ENCODE data around the gene PPP2R2B. TPM values are rescaled to one million over a fixed set of nuclear protein-coding genes. Genes with fewer than 3 reads are reported as not detected.

Gene PPP2R2B
- total RNA-seq, 4 donors from 2014 or later = 9.4 to 29.4 (median 20.7) TPM

DNA sequence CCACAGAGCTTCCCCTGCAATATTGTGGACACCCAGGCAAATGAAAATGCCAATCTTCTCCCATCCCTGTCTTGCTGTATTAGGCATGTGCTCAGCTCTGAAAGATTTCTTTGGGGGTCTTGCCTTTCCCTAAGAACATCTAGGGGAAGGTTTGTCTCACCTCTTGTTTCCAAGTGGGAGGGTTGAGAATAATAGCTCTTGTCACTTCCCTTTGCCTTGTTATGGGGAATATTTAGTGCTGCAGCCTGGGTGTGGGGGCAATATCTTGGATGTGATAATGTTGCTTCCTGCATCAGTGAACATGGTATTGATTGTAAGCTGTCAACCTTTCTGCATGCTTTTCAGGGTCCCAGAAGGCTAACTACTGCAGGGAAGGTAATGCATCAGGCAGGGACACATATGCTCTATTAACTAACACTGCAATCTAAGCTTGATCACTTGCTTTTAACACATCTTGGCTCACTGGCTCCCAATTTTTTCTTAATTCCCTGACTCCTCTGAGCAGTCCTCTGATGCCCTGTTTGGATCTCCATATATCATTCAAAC is 296.4 kb downstream of the PPP2R2B start:
- no peak for TF ChIP-seq POLR2A (IDR thresholded peaks at IDR 0.05)

GRCh38 chr5:146580237-146580636 is 298.3 kb downstream of the PPP2R2B start:
- Histone ChIP-seq H3K9me3 (peaks cover 0 to 8% (median 0%) of the 10 kb centered on the region in 4 donors), H3K36me3 (no peaks in the 10 kb centered on the region), H3K4me1 (no peaks in the 10 kb centered on the region), H3K27me3 (no peaks in the 10 kb centered on the region), H3K4me3 (no peak overlapping the region), H3K27ac (no peak overlapping the region)
- no peak for DNase-seq (ENCODE audit: low spot score in 2 of 2)
- no peak for TF ChIP-seq POLR2A (IDR thresholded peaks at IDR 0.05)
- TF ChIP-seq EP300 (IDR thresholded peaks at IDR 0.05) = no peak
- TF ChIP-seq, protein P1, sequence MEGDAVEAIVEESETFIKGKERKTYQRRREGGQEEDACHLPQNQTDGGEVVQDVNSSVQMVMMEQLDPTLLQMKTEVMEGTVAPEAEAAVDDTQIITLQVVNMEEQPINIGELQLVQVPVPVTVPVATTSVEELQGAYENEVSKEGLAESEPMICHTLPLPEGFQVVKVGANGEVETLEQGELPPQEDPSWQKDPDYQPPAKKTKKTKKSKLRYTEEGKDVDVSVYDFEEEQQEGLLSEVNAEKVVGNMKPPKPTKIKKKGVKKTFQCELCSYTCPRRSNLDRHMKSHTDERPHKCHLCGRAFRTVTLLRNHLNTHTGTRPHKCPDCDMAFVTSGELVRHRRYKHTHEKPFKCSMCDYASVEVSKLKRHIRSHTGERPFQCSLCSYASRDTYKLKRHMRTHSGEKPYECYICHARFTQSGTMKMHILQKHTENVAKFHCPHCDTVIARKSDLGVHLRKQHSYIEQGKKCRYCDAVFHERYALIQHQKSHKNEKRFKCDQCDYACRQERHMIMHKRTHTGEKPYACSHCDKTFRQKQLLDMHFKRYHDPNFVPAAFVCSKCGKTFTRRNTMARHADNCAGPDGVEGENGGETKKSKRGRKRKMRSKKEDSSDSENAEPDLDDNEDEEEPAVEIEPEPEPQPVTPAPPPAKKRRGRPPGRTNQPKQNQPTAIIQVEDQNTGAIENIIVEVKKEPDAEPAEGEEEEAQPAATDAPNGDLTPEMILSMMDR (IDR thresholded peaks at IDR 0.05) = no peak
- 71 to 73% methylated on average over 3 of the region's 3 CpGs for WGBS, 2 donors

More for the DNA sequence above, 296.4 kb downstream of the PPP2R2B start:
- Histone ChIP-seq H3K27ac (no peak overlapping the region), H3K36me3 (no peaks in the 10 kb centered on the region), H3K4me3 (no peak overlapping the region), H3K9me3 (no peaks in the 10 kb centered on the region), H3K4me1 (no peaks in the 10 kb centered on the region), H3K27me3 (no peaks in the 10 kb centered on the region)
- DNase-seq (ENCODE audit: low spot score in 2 of 2) = no peak

DNA sequence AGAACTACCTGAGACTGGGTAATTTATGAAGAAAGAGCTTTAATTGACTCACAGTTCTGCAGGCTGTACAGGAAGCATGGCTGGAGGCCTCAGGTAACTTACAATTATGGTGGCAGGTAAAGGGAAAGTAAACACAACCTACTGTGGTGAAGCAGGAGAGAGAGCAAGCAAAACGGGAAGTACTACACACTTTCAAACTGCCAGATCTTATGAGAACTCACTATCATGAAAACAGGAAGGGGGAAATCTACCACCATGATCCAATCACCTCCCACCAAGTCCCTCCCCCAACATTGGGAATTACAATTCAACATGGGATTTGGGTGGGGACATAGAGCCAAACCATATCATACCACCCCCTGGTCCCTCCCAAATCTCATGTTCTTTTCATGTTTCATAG is 303.8 kb downstream of the PPP2R2B start:
- 88% methylated on average over 1 of the region's 1 CpG for WGBS, 2 donors
- Histone ChIP-seq H3K27me3 (no peaks in the 10 kb centered on the region), H3K4me3 (no peak overlapping the region), H3K27ac (no peak overlapping the region), H3K4me1 (no peaks in the 10 kb centered on the region), H3K36me3 (no peaks in the 10 kb centered on the region), H3K9me3 (peaks cover 0 to 10% (median 0%) of the 10 kb centered on the region in 4 donors)
- DNase-seq (ENCODE audit: low spot score in 2 of 2) = no peak
- TF ChIP-seq POLR2A (IDR thresholded peaks at IDR 0.05) (no peak), EP300 (IDR thresholded peaks at IDR 0.05) (no peak)
- TF ChIP-seq, protein P1 (IDR thresholded peaks at IDR 0.05) = no peak

GRCh38 chr5:146568161-146568560 is 310.4 kb downstream of the PPP2R2B start:
- Histone ChIP-seq H3K27ac (no peak overlapping the region), H3K27me3 (no peaks in the 10 kb centered on the region), H3K4me1 (no peaks in the 10 kb centered on the region), H3K36me3 (no peaks in the 10 kb centered on the region), H3K4me3 (no peak overlapping the region), H3K9me3 (no peaks in the 10 kb centered on the region)
- WGBS, 2 donors = 90 to 91% methylated on average over 2 of the region's 2 CpGs
- TF ChIP-seq POLR2A (IDR thresholded peaks at IDR 0.05) (no peak), EP300 (IDR thresholded peaks at IDR 0.05) (no peak)
- TF ChIP-seq, protein P1 (IDR thresholded peaks at IDR 0.05) = no peak
- no peak for DNase-seq (ENCODE audit: low spot score in 2 of 2)

DNA sequence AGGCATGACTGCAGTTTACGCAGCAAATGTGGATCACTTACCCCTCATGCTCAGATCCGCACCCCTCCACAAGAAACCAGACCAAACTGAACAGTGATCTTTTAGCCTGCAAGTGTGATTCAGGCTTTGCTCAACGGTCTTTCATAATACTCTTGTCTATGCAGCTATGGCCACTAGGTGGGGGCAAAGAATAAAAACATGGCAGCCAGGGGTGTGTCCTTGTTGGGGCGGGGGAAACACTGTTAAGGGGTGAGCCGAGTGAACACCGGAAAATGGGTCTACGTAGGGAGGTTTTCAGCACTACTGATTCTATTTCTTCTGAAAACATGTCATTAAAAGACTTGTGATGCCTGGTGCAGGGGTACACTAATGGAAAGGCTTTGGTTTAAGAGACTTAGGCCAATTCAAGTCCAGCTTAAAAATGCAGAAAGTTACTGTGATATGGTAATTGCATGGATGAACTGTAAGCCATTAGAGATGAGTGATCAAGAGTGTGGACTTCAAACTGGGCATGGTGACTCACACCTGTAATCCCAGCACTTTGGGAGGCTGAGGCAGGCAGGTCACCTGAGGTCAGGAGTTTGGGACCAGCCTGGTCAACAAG is 312.7 kb downstream of the PPP2R2B start:
- DNase-seq (ENCODE audit: low spot score in 2 of 2) = peak in 1 of 2 donors; percentile 46
- Histone ChIP-seq H3K27ac (no peak overlapping the region), H3K9me3 (no peaks in the 10 kb centered on the region), H3K36me3 (no peaks in the 10 kb centered on the region), H3K4me3 (no peak overlapping the region), H3K27me3 (no peaks in the 10 kb centered on the region), H3K4me1 (peaks cover 0 to 2% (median 0%) of the 10 kb centered on the region in 4 donors)
- WGBS, 2 donors = 13 to 16% methylated on average over 7 of the region's 7 CpGs
- TF ChIP-seq POLR2A (IDR thresholded peaks at IDR 0.05) = no peak
- TF ChIP-seq, protein P1 (IDR thresholded peaks at IDR 0.05) = peak; percentile 37 to 57 (median 48)
- no peak for TF ChIP-seq EP300 (IDR thresholded peaks at IDR 0.05)
